Measurements from ENCODE around the gene GLT8D1. TPM values are rescaled to one million over a fixed set of nuclear protein-coding genes. Genes with fewer than 3 reads are reported as not detected.
"Not testable (repeated sequence)": the region's sequence is repeated elsewhere in the genome, so short reads cannot be mapped to it uniquely, and the experiment has no call there.

The GLT8D1 gene
- total RNA-seq, 1 experiment from 2014 or later: 74.6 TPM

- no peak for DNase-seq (ENCODE audit: low spot score)
Observed at GRCh38 chr3:52679811-52680210, 25.8 kb downstream of the GLT8D1 start.

- DNase-seq (ENCODE audit: low spot score): no peak
Observed at GRCh38 chr3:52679199-52679538, 26.4 kb downstream of the GLT8D1 start.

GRCh38 chr3:52678265-52679198, 27.1 kb downstream of the GLT8D1 start:
- DNase-seq (ENCODE audit: low spot score): no peak

DNA sequence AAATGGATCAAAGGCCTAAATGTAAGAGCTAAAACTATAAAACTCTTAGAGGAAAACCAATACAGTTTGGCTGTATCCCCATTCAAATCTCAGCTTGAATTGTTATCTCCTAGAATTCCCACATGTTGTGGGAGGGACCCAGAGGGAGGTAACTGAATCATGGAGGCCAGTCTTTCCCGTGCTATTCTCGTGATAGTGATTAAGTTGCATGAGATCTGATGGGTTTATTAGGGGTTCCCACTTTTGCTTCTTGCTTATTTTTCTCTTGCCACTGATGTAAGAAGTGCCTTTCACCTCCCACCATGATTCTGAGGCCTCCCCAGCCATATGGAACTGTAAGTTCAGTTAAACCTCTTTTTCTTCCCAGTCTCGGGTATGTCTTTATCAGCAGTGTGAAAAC, 29.4 kb downstream of the GLT8D1 start:
- DNase-seq (ENCODE audit: low spot score): not testable (repeated sequence)

DNA sequence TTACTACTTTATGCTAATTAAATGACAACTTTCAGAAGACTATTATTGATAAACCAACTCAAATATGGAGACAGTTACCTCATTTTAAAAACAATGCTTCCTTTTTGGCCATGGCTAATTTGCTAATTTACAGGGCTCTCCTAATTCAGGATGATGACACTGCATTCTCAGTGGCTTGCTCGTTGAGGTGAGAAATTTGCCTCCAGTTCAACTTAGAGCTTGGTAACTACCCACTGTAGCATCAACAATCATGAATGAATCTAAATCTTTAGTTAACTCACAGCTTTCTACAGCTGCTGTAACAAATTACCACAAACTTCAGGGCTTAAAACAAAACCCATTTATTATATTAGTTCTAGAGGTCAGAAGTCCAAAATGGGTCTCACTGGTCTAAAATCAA, 33.9 kb downstream of the GLT8D1 start:
- no peak for DNase-seq (ENCODE audit: low spot score)

DNA sequence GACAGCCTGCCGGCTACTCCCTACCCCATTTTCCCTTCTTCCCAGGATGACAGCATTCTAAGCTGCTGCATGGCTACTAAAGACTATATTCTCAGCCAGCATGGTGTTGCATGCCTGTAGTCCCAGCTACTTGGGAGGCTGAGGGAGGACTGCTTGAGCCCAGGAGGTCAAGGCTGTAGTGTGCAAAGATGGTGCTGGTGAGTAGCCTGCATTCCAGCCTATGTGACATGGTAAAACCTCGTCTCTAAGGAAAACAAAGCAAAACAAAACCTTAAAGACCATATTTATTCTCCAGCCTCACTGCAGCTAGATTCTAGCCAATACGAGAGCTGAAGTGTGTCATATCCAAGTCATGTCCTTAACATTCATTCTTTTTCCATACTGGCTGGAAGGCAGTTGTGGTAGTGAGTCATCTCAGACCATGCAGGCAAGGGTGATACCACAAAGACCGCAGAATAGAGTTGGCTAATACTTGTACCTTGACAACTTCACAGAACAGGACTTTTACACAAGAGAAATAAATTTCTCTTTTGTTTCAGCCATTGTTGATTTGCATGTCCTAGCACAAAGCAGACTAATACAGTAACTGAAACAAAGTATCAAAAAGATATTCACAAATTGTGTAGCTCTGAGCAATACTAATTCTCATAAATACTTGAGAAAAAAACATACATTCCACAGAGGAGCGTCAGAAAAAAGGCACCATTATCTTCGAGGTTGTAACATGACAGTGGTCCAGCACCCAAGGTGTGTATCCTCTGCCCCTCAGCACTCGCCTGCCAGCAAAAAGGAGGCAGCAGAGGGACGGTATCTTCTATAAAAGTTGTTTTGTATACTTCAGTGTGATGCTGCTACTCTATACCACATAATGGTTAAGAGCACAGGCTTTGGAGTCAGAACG, 34.7 kb downstream of the GLT8D1 start:
- DNase-seq (ENCODE audit: low spot score): peak; percentile 98

- no peak for DNase-seq (ENCODE audit: low spot score)
Observed at GRCh38 chr3:52663098-52663497, 42.5 kb downstream of the GLT8D1 start.

DNA sequence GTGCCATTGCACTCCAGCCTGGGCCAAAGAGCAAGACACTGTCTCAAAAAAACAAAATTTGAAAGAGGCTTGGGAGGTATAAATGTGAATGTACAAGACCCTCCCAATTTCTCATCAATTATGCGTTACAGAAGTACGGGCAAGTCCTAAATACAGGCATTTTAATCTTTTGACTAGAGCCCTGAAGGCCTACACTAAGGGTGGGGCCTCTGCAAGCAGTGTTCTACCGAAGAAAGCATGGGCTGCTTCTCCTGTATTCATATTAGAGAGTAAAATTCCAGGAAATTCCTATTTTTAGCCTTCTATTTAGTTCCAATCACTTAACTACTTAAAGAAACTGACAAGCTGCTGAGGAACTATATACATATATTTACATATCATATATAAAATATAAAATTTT, 45.5 kb downstream of the GLT8D1 start:
- no peak for DNase-seq (ENCODE audit: low spot score)

DNA sequence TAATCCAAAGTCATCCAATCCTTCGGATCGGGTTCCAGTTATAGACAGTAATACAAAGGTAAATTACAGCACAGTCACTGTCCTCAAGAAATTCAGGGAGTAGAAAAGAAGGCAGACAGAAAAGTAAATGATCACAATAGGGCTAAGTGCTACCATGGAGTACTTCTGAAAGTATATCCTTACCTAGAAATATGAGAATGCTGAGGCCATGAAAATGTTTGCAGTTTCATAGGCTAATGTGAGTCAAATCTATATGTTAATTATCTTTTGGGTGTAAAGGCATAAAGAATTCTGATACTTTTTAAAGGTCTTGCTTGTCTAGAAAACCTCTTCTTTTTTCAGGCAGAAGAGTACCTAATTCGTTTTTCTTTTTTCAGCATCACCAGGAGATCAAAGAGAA, 49.7 kb downstream of the GLT8D1 start:
- DNase-seq (ENCODE audit: low spot score): no peak

DNA sequence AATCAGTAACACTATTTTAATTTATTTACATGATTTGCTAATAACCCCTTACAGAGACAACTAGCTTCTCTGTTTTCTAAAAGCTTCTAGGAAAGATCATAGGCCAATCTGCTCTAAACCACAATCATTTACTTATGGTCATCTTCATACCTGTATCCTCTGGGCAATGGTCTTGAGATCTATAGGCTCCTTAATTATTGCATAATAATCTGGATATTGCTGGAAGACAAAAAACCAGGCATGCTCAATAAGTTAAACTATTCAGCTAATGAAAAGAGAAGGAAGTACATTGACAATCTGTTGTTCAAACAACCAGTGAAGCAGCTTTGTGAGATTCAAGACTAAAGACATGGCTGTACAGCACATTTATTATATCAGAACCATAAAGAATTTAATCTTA, 54.0 kb downstream of the GLT8D1 start:
- DNase-seq (ENCODE audit: low spot score): no peak

GRCh38 chr3:52650439-52650838, 55.2 kb downstream of the GLT8D1 start:
- no peak for DNase-seq (ENCODE audit: low spot score)

- no peak for DNase-seq (ENCODE audit: low spot score)
Observed at GRCh38 chr3:52649461-52650210, 56.0 kb downstream of the GLT8D1 start.

GRCh38 chr3:52645549-52645948, 60.0 kb downstream of the GLT8D1 start:
- no peak for DNase-seq (ENCODE audit: low spot score)

Other genes starting within 250 kb of the GLT8D1 start
- gene STAB1, start 210.5 kb downstream of the GLT8D1 start, total RNA-seq (2014; rRNA removed; shearing (Covaris generic)): 0.12 TPM in 1 of 2 replicates, not detected in the other
- gene NT5DC2, start 171.9 kb downstream of the GLT8D1 start, total RNA-seq (2014; rRNA removed; shearing (Covaris generic)): 65.6 and 92.3 TPM in 2 replicates
- gene UQCC5, start 169.2 kb downstream of the GLT8D1 start, total RNA-seq (2014; rRNA removed; shearing (Covaris generic)): 17.1 and 47.0 TPM in 2 replicates
- 47.6 and 53.4 TPM in 2 replicates for gene PBRM1, start 19.9 kb downstream of the GLT8D1 start, total RNA-seq (2014; rRNA removed; shearing (Covaris generic))
- 120 and 188 TPM in 2 replicates for gene GNL3, start 19.8 kb downstream of the GLT8D1 start, total RNA-seq (2014; rRNA removed; shearing (Covaris generic))
- 192 and 194 TPM in 2 replicates for gene SPCS1, start 315 bp upstream of the GLT8D1 start, total RNA-seq (2014; rRNA removed; shearing (Covaris generic))
- gene NEK4, start 65.1 kb upstream of the GLT8D1 start, total RNA-seq (2014; rRNA removed; shearing (Covaris generic)): 14.1 and 24.7 TPM in 2 replicates
- not detected in 2 replicates for gene ITIH1, start 71.8 kb upstream of the GLT8D1 start, total RNA-seq (2014; rRNA removed; shearing (Covaris generic))
- gene ITIH3, start 89.0 kb upstream of the GLT8D1 start, total RNA-seq (2014; rRNA removed; shearing (Covaris generic)): 2.2 and 3.1 TPM in 2 replicates
- gene ITIH4, start 124.9 kb upstream of the GLT8D1 start, total RNA-seq (2014; rRNA removed; shearing (Covaris generic)): 0.69 and 1.1 TPM in 2 replicates
- gene MUSTN1, start 129.2 kb upstream of the GLT8D1 start, total RNA-seq (2014; rRNA removed; shearing (Covaris generic)): 0.22 TPM in 1 of 2 replicates, not detected in the other
- gene STIMATE, start 191.8 kb upstream of the GLT8D1 start, total RNA-seq (2014; rRNA removed; shearing (Covaris generic)): 8.6 and 10.2 TPM in 2 replicates